HepG2 (cell line): ENCODE results near the gene SYT17. TPM values are rescaled to one million over a fixed set of nuclear protein-coding genes. Genes with fewer than 3 reads are reported as not detected.
A peak's percentile ranks its signal among the peaks of the same experiment; 100 is the strongest.

Experiments
- ATF1 ChIP-seq: IDR thresholded peaks from 2 replicates; pipeline ENCODE4 v1.6.1; 2016; ENCODE audit warnings: mild to moderate bottlenecking, control low read depth
- CENPT ChIP-seq: sonication (generic); formaldehyde crosslinking; IDR thresholded peaks from 2 replicates; pipeline ENCODE4 v1.8.0; 2022; ENCODE audit warnings: low read depth, mild to moderate bottlenecking, moderate library complexity, missing genetic modification reagents
- EZH2 ChIP-seq: conservative IDR thresholded peaks from 2 replicates; pipeline ENCODE4 v1.6.1; 2012; ENCODE audit warnings: mild to moderate bottlenecking, low read depth, low read length, moderate library complexity
- HOXA3 ChIP-seq: sonication (generic); formaldehyde crosslinking; IDR thresholded peaks from 2 replicates; pipeline ENCODE4 v1.5.0; 2020; ENCODE audit warnings: missing genetic modification reagents
- ZNF510 ChIP-seq: sonication (generic); formaldehyde crosslinking; IDR thresholded peaks from 2 replicates; pipeline ENCODE4 v1.4.0; 2020; ENCODE audit warnings: low read depth, mild to moderate bottlenecking, missing genetic modification reagents
- ZNF746 ChIP-seq: sonication (generic); formaldehyde crosslinking; IDR thresholded peaks from 2 replicates; pipeline ENCODE4 v1.8.0; 2022; ENCODE audit warnings: mild to moderate bottlenecking, missing genetic modification reagents
- ZSCAN25 ChIP-seq: sonication (generic); formaldehyde crosslinking; IDR thresholded peaks from 2 replicates; pipeline ENCODE4 v1.8.0; 2022; ENCODE audit warnings: mild to moderate bottlenecking, missing genetic modification reagents
- polyA plus RNA-seq, 8 experiments: library from polyadenylated mRNA; depleted of rRNA in 3 of 8; stranded (reverse) in 7 of 8; unstranded in 1 of 8; fragments of >200 nt; fragmentation: Illumina TruSeq in 4 of 8; extraction: Trizol in 4 of 8; gene quantifications; 2 replicates each; pipeline versions ENCODE4 v1.2.1 to v1.2.3, GENCODE V29; 2011 to 2016; ENCODE audit warnings: low read depth in 4 of 8, missing spikeins in 1 of 8, mixed read lengths in 1 of 8; ENCODE audit not compliant: insufficient read depth in 1 of 8
- total RNA-seq, 5 experiments: library from RNA; depleted of rRNA; stranded (reverse); fragments of >200 nt; fragmentation: Illumina TruSeq; extraction: Trizol; gene quantifications; 2 replicates each; pipeline ENCODE4 v1.2.3, GENCODE V29; 2016; ENCODE audit warnings: low read depth in 1 of 5
- TF ChIP-seq, protein P1 (sequence below): sonication (generic); formaldehyde crosslinking; IDR thresholded peaks from 2 replicates; pipeline ENCODE4 v1.9.0; 2021; ENCODE audit warnings: missing genetic modification reagents, mild to moderate bottlenecking, borderline replicate concordance
- TF ChIP-seq, protein P2 (sequence below): sonication (generic); IDR thresholded peaks from 2 replicates; pipeline ENCODE4 v1.6.1; 2016; ENCODE audit warnings: low read depth, borderline replicate concordance
- TF ChIP-seq, protein P3 (sequence below), 2 experiments: sonication (generic) in 1 of 2; formaldehyde crosslinking in 1 of 2; IDR thresholded peaks; 2 replicates each; pipeline versions ENCODE4 v1.4.0 to v1.6.1; 2018 to 2020; ENCODE audit warnings: missing genetic modification reagents in 2 of 2, borderline replicate concordance in 1 of 2, low read depth in 1 of 2, mild to moderate bottlenecking in 1 of 2, missing biosample characterization in 1 of 2

Gene SYT17
- total and polyA plus RNA-seq, 2 of the 13 experiments (the other 11 are each of a cell fraction or from before 2014, with no cell fraction given), result 0.44 TPM; not detected in 1

DNA sequence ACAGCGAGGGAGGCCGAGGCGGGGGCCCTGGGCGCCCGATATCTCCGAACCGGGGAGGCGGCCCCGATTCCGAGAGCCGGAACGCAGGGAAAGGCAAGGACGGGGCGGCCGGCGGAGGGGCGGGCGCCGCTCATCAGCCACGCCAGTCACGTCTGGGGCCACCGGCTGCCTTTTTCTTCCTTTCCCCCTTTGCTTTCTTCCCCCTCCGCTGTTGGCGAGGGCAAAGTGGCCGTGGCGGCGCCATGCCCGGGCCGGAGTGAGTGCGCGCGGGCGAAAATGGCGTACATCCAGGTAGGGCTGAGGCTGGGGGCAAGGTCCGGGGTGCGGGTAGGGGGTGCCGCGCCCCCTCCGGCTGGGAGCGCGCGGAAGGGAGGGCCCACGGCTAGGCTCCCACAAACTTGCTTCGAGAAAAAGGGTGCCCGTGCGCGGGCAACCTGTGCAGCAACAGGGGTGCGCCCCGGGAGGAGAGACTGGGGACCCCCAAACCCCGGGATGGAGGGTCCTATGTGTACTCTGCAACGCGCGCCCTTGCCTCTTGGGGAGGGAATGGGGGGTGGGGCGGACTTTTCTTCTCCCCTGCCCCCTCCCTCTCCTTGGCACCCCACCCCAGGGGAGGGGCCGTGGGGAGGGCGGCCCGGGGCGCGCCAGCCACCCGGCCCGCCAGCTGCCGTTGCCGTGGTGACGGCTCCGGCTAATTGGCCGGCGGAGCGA, 486 bp downstream of the SYT17 start (continued):
- TF ChIP-seq HOXA3 (CRISPR knock-in tag) (0 out of 2 replicates have a peak, but pooled peaks have one; percentile 7), ZNF746 (no peak), EZH2 (peak; percentile 58), ATF1 (CRISPR knock-in tag) (no peak), ZNF510 (CRISPR knock-in tag) (no peak), CENPT (CRISPR knock-in tag) (no peak), ZSCAN25 (CRISPR knock-in tag) (peak; percentile 55; the same call in 1 of the 2 replicates)
- TF ChIP-seq, protein P1, sequence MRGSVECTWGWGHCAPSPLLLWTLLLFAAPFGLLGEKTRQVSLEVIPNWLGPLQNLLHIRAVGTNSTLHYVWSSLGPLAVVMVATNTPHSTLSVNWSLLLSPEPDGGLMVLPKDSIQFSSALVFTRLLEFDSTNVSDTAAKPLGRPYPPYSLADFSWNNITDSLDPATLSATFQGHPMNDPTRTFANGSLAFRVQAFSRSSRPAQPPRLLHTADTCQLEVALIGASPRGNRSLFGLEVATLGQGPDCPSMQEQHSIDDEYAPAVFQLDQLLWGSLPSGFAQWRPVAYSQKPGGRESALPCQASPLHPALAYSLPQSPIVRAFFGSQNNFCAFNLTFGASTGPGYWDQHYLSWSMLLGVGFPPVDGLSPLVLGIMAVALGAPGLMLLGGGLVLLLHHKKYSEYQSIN (CRISPR knock-in tag), result no peak
- TF ChIP-seq, protein P2, sequence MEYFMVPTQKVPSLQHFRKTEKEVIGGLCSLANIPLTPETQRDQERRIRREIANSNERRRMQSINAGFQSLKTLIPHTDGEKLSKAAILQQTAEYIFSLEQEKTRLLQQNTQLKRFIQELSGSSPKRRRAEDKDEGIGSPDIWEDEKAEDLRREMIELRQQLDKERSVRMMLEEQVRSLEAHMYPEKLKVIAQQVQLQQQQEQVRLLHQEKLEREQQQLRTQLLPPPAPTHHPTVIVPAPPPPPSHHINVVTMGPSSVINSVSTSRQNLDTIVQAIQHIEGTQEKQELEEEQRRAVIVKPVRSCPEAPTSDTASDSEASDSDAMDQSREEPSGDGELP, result no peak
- TF ChIP-seq, protein P3, sequence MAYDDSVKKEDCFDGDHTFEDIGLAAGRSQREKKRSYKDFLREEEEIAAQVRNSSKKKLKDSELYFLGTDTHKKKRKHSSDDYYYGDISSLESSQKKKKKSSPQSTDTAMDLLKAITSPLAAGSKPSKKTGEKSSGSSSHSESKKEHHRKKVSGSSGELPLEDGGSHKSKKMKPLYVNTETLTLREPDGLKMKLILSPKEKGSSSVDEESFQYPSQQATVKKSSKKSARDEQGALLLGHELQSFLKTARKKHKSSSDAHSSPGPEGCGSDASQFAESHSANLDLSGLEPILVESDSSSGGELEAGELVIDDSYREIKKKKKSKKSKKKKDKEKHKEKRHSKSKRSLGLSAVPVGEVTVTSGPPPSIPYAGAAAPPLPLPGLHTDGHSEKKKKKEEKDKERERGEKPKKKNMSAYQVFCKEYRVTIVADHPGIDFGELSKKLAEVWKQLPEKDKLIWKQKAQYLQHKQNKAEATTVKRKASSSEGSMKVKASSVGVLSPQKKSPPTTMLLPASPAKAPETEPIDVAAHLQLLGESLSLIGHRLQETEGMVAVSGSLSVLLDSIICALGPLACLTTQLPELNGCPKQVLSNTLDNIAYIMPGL (CRISPR knock-in tag; IDR thresholded peaks at IDR 0.05; ENCODE audit: borderline replicate concordance in 1 of 2, low read depth in 1 of 2), result 0 out of 4 replicates have a peak, but pooled peaks of 1 of the 2 experiments have one; percentile 12
